ENCODE measurements around the gene LATS2.

Gene LATS2

GRCh38 chr13:21043898-21044297, 17.5 kb downstream of the LATS2 start (continued):
- TF ChIP-seq, protein P1, sequence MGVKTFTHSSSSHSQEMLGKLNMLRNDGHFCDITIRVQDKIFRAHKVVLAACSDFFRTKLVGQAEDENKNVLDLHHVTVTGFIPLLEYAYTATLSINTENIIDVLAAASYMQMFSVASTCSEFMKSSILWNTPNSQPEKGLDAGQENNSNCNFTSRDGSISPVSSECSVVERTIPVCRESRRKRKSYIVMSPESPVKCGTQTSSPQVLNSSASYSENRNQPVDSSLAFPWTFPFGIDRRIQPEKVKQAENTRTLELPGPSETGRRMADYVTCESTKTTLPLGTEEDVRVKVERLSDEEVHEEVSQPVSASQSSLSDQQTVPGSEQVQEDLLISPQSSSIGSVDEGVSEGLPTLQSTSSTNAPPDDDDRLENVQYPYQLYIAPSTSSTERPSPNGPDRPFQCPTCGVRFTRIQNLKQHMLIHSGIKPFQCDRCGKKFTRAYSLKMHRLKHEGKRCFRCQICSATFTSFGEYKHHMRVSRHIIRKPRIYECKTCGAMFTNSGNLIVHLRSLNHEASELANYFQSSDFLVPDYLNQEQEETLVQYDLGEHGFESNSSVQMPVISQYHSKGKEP (tag by site-specific recombination; IDR thresholded peaks at IDR 0.05): peak; percentile 70
- TF ChIP-seq ZSCAN30 (tag by site-specific recombination; IDR thresholded peaks at IDR 0.05): peak; percentile 65
- 0 out of 2 replicates have a peak, but pooled peaks have one; percentile 40 for TF ChIP-seq ZNF10 (tag by site-specific recombination; IDR thresholded peaks at IDR 0.05)
- TF ChIP-seq SCRT1 (tag by site-specific recombination; IDR thresholded peaks at IDR 0.05; ENCODE audit: borderline replicate concordance): 0 out of 2 replicates have a peak, but pooled peaks have one; percentile 61
- no peak for TF ChIP-seq ZNF660 (tag by site-specific recombination; IDR thresholded peaks at IDR 0.05)
- TF ChIP-seq ZNF132 (tag by site-specific recombination; IDR thresholded peaks at IDR 0.05; ENCODE audit: borderline replicate concordance): no peak
- TF ChIP-seq ZNF670 (tag by site-specific recombination; IDR thresholded peaks at IDR 0.05; ENCODE audit: low read depth): no peak

- CTCF ChIA-PET: interaction anchor here (0.6 kb wide), 1 partner anchor 120 kb away, joined by 3 read pairs; no protein-coding TSS in a partner anchor
Observed at GRCh38 chr13:21040120-21040826, 21.1 kb downstream of the LATS2 start.

GRCh38 chr13:21039097-21039800, 22.1 kb downstream of the LATS2 start:
- Histone ChIP-seq H3K27ac (ENCODE audit: extremely low read depth, low read depth, low read length) (no peak overlapping the region), H3K36me3 (ENCODE audit: control insufficient read depth in 2 of 2, insufficient read depth in 1 of 2, low read length in 2 of 2) (peaks cover 0 to 2% of the 10 kb centered on the region in 2 experiments; a peak in 1 of 3 replicates), H3K9me3 (ENCODE audit: control insufficient read depth, insufficient read depth, low read depth, low read length) (no peaks in the 10 kb centered on the region), H3K4me3 (ENCODE audit: low read depth, low read length) (no peak overlapping the region), H3K4me1 (ENCODE audit: control insufficient read depth, insufficient read depth, low read length) (peaks cover 3% of the 10 kb centered on the region; the same call in 1 of the 2 replicates)
- ChIA-PET POLR2A (no interaction called here), CTCF (no interaction called here)
- TF ChIP-seq BCL11B (tag by site-specific recombination; IDR thresholded peaks at IDR 0.05; ENCODE audit: low read depth): no peak

More at GRCh38 chr13:21040120-21040826, 21.1 kb downstream of the LATS2 start:
- POLR2A ChIA-PET: no interaction called here
- Histone ChIP-seq H3K4me3 (ENCODE audit: low read depth, low read length) (no peak overlapping the region), H3K4me1 (ENCODE audit: control insufficient read depth, insufficient read depth, low read length) (peaks cover 3% of the 10 kb centered on the region; the same call in 1 of the 2 replicates), H3K36me3 (ENCODE audit: control insufficient read depth in 2 of 2, insufficient read depth in 1 of 2, low read length in 2 of 2) (peaks cover 0 to 10% of the 10 kb centered on the region in 2 experiments; a peak in 1 of 3 replicates), H3K27ac (ENCODE audit: extremely low read depth, low read depth, low read length) (no peak overlapping the region), H3K9me3 (ENCODE audit: control insufficient read depth, insufficient read depth, low read depth, low read length) (no peaks in the 10 kb centered on the region)
- TF ChIP-seq GLI2 (tag by site-specific recombination; IDR thresholded peaks at IDR 0.05; ENCODE audit: borderline replicate concordance, low read depth): no peak
- no peak for TF ChIP-seq FEZF1 (tag by site-specific recombination; IDR thresholded peaks at IDR 0.05)
- TF ChIP-seq ZIC2 (tag by site-specific recombination; IDR thresholded peaks at IDR 0.05): 0 out of 2 replicates have a peak, but pooled peaks have one; percentile 18
- peak; percentile 61 for TF ChIP-seq GLIS1 (tag by site-specific recombination; IDR thresholded peaks at IDR 0.05)
- no peak for TF ChIP-seq ZNF341 (tag by site-specific recombination; IDR thresholded peaks at IDR 0.05; ENCODE audit: low read depth)
- TF ChIP-seq ZNF248 (tag by site-specific recombination; IDR thresholded peaks at IDR 0.05): no peak

- peaks cover 0 to 2% of the 10 kb centered on the region in 2 experiments; a peak in 1 of 3 replicates for H3K36me3 ChIP-seq (ENCODE audit: control insufficient read depth in 2 of 2, insufficient read depth in 1 of 2, low read length in 2 of 2)
- POLR2A ChIA-PET: no interaction called here
- CTCF ChIA-PET: interaction anchor here (0.6 kb wide), 1 partner anchor 839 kb away, joined by 3 read pairs; no protein-coding TSS in a partner anchor
- TF ChIP-seq ZNF561 (tag by site-specific recombination; IDR thresholded peaks at IDR 0.05; ENCODE audit: borderline replicate concordance) (no peak), SCRT2 (tag by site-specific recombination; IDR thresholded peaks at IDR 0.05) (peak; percentile 29; the same call in 1 of the 2 replicates)
- peaks cover 3% of the 10 kb centered on the region; the same call in 1 of the 2 replicates for H3K4me1 ChIP-seq (ENCODE audit: control insufficient read depth, insufficient read depth, low read length)
- no peaks in the 10 kb centered on the region for H3K9me3 ChIP-seq (ENCODE audit: control insufficient read depth, insufficient read depth, low read depth, low read length)
- H3K4me3 ChIP-seq (ENCODE audit: low read depth, low read length): no peak overlapping the region
- no peak overlapping the region for H3K27ac ChIP-seq (ENCODE audit: extremely low read depth, low read depth, low read length)
Observed at GRCh38 chr13:21037656-21038055, 23.7 kb downstream of the LATS2 start.

Data from HEK293 (cell line).